SK-N-SH (cell line): ENCODE data around the gene PDE11A. TPM values are rescaled to one million over a fixed set of nuclear protein-coding genes. Genes with fewer than 3 reads are reported as not detected.

Experiments used
- CTCF ChIA-PET: fragments of 300-600, 350-600 bp; formaldehyde crosslinking; extraction: SDS; loops from one replicate; lab custom pipeline; 2021; lab: Yijun Ruan, JAX
- POLR2A ChIA-PET: fragments of 350-600 bp; sonication (Branson Sonifier 250); formaldehyde crosslinking; extraction: SDS; loops from one replicate; lab custom pipeline; 2020; ENCODE audit warnings: antibody characterized with exemption, inconsistent platforms; lab: Yijun Ruan, JAX
- DNase-seq: peaks from one replicate; pipeline ENCODE4 v3.0.0; 2012
- H2AFZ ChIP-seq: fragments of 200-600 bp; sonication (generic); 2 replicates; pipeline ENCODE4 v1.8.1; 2016; ENCODE audit warnings: antibody characterized with exemption, mild to moderate bottlenecking, low read depth
- H3F3A ChIP-seq: fragments of 200-600 bp; sonication (generic); replicated peaks from 2 replicates; pipeline ENCODE3; 2016; ENCODE audit warnings: antibody characterized with exemption, mild to moderate bottlenecking; ENCODE audit not compliant: insufficient read depth
- H3K27ac ChIP-seq, 2 experiments: fragments of 200-500 bp in 1 of 2; fragments of 200-600 bp in 1 of 2; sonication (Bioruptor generic) in 1 of 2; sonication (generic), shearing (Covaris generic) in 1 of 2; 2 replicates each; pipeline versions ENCODE4 v1.5.1 to v1.6.1; 2014 to 2016; ENCODE audit warnings: low read depth in 2 of 2, inconsistent platforms in 1 of 2, low read length in 1 of 2, mild to moderate bottlenecking in 1 of 2, mixed read lengths in 1 of 2
- H3K27me3 ChIP-seq: fragments of 200-600 bp; sonication (generic), shearing (Covaris generic); 2 replicates; pipeline ENCODE4 v1.6.1; 2016; ENCODE audit warnings: mixed run types; ENCODE audit not compliant: insufficient read depth
- H3K36me3 ChIP-seq, 2 experiments: fragments of 200-500 bp in 1 of 2; fragments of 200-600 bp in 1 of 2; sonication (Bioruptor generic) in 1 of 2; sonication (generic) in 1 of 2; replicated peaks in 1 of 2; 2 replicates each; pipeline versions ENCODE3 to v1.5.1; 2014 to 2016; ENCODE audit warnings: low read length in 1 of 2, mild to moderate bottlenecking in 1 of 2; ENCODE audit not compliant: insufficient read depth in 2 of 2, control insufficient read depth in 1 of 2
- H3K4me1 ChIP-seq, 2 experiments: fragments of 200-500 bp in 1 of 2; fragments of 200-600 bp in 1 of 2; sonication (Bioruptor generic) in 1 of 2; sonication (generic), shearing (Covaris generic) in 1 of 2; 2 replicates each; pipeline versions ENCODE4 v1.5.1 to v1.6.1; 2014 to 2016; ENCODE audit warnings: low read depth in 1 of 2, low read length in 1 of 2, mixed run types in 1 of 2; ENCODE audit not compliant: insufficient read depth in 2 of 2, control insufficient read depth in 1 of 2
- H3K4me2 ChIP-seq: fragments of 200-600 bp; sonication (generic), shearing (Covaris generic); 2 replicates; pipeline ENCODE4 v1.6.1; 2017; ENCODE audit warnings: mixed run types
- H3K4me3 ChIP-seq, 2 experiments: fragments of 200-500 bp in 1 of 2; fragments of 200-600 bp in 1 of 2; sonication (Bioruptor generic) in 1 of 2; sonication (generic), shearing (Covaris generic) in 1 of 2; 2 replicates each; pipeline versions ENCODE4 v1.5.1 to v1.8.1; 2014 to 2016; ENCODE audit warnings: low read depth in 2 of 2, inconsistent platforms in 1 of 2, low read length in 1 of 2, mild to moderate bottlenecking in 1 of 2, mixed read lengths in 1 of 2, moderate library complexity in 1 of 2
- H3K79me2 ChIP-seq: fragments of 200-600 bp; sonication (generic); 2 replicates; pipeline ENCODE4 v1.8.1; 2017; ENCODE audit warnings: mild to moderate bottlenecking; ENCODE audit not compliant: insufficient read depth
- H3K9ac ChIP-seq: fragments of 200-600 bp; sonication (generic); 2 replicates; pipeline ENCODE4 v1.6.1; 2017; ENCODE audit warnings: mixed run types
- H3K9me2 ChIP-seq: fragments of 200-600 bp; sonication (generic); 2 replicates; pipeline ENCODE4 v1.6.1; 2017; ENCODE audit warnings: mixed run types
- H3K9me3 ChIP-seq: fragments of 200-600 bp; sonication (generic); 2 replicates; pipeline ENCODE4 v1.6.1; 2017; ENCODE audit warnings: mixed run types, mild to moderate bottlenecking, moderate library complexity
- H4K20me1 ChIP-seq: fragments of 200-600 bp; sonication (generic); 2 replicates; pipeline ENCODE4 v1.6.1; 2017; ENCODE audit warnings: mild to moderate bottlenecking, mixed run types; ENCODE audit not compliant: insufficient read depth
- CHD2 ChIP-seq: fragments of 150-350 bp; IDR thresholded peaks from 2 replicates; pipeline ENCODE4 v1.6.1; 2018; ENCODE audit warnings: low read length; ENCODE audit not compliant: partially characterized antibody
- EZH2phosphoT487 ChIP-seq: fragments of 200-600 bp; sonication (generic); IDR thresholded peaks from 2 replicates; pipeline ENCODE4 v1.6.1; 2017; ENCODE audit warnings: low read depth, mixed run types, mild to moderate bottlenecking, antibody characterized with exemption, moderate library complexity, borderline replicate concordance
- FOXJ3 ChIP-seq: sonication (generic); formaldehyde crosslinking; IDR thresholded peaks from 2 replicates; pipeline ENCODE4 v1.5.1; 2020; ENCODE audit warnings: mild to moderate bottlenecking, missing genetic modification reagents
- FOXM1 ChIP-seq: IDR thresholded peaks from 2 replicates; pipeline ENCODE4 v1.4.0; 2012; ENCODE audit warnings: low read depth, mild to moderate bottlenecking
- GABPA ChIP-seq: IDR thresholded peaks from 2 replicates; pipeline ENCODE4 v1.4.0; 2012; ENCODE audit warnings: low read depth, mild to moderate bottlenecking
- JUND ChIP-seq: IDR thresholded peaks from 2 replicates; pipeline ENCODE4 v1.4.0; 2012
- MEF2A ChIP-seq: IDR thresholded peaks from 2 replicates; pipeline ENCODE4 v1.4.0; 2012; ENCODE audit warnings: low read depth, borderline replicate concordance
- MXI1 ChIP-seq: IDR thresholded peaks from 2 replicates; pipeline ENCODE4 v1.6.1; 2012; ENCODE audit warnings: mild to moderate bottlenecking, low read depth, low read length, improper control_type of control experiment
- PBX3 ChIP-seq: IDR thresholded peaks from 2 replicates; pipeline ENCODE4; 2012
- REST ChIP-seq: IDR thresholded peaks from 2 replicates; pipeline ENCODE4 v1.6.1; 2012; ENCODE audit warnings: mild to moderate bottlenecking, low read depth, low read length, moderate library complexity
- SIN3A ChIP-seq: IDR thresholded peaks from 2 replicates; pipeline ENCODE4 v1.6.1; 2012; ENCODE audit warnings: low read depth, mild to moderate bottlenecking, low read length, moderate library complexity, borderline replicate concordance
- SMC3 ChIP-seq: IDR thresholded peaks from 2 replicates; pipeline ENCODE4 v1.6.1; 2012; ENCODE audit warnings: low read depth, low read length, improper control_type of control experiment
- USF2 ChIP-seq: fragments of 150-350 bp; IDR thresholded peaks from 2 replicates; pipeline ENCODE4 v1.6.1; 2017; ENCODE audit warnings: antibody characterized with exemption, low read length, low read depth, borderline replicate concordance
- ZBTB33 ChIP-seq: IDR thresholded peaks from 2 replicates; pipeline ENCODE4 v1.4.0; 2012; ENCODE audit warnings: low read depth, borderline replicate concordance
- WGBS: methylation state at CpG from one replicate; pipeline ENCODE4 v1.1.6; 2017; ENCODE audit warnings: low lambda C conversion rate; 5-methylcytosine and 5-hydroxymethylcytosine counted together
- polyA plus RNA-seq, 3 experiments: library from polyadenylated mRNA; depleted of rRNA; stranded (reverse); fragments of >200 nt; gene quantifications; 2 replicates each; pipeline ENCODE4 v1.2.3, GENCODE V29; 2012
- TF ChIP-seq, protein P1 (sequence below): fragments of 150-350 bp; IDR thresholded peaks from 2 replicates; pipeline ENCODE4 v1.6.1; 2016; ENCODE audit warnings: mild to moderate bottlenecking, low read depth, low read length

The PDE11A gene
- polyA plus RNA-seq, 1 of the 3 experiments (the other 2 are of a cell fraction), result 0.10 TPM

DNA sequence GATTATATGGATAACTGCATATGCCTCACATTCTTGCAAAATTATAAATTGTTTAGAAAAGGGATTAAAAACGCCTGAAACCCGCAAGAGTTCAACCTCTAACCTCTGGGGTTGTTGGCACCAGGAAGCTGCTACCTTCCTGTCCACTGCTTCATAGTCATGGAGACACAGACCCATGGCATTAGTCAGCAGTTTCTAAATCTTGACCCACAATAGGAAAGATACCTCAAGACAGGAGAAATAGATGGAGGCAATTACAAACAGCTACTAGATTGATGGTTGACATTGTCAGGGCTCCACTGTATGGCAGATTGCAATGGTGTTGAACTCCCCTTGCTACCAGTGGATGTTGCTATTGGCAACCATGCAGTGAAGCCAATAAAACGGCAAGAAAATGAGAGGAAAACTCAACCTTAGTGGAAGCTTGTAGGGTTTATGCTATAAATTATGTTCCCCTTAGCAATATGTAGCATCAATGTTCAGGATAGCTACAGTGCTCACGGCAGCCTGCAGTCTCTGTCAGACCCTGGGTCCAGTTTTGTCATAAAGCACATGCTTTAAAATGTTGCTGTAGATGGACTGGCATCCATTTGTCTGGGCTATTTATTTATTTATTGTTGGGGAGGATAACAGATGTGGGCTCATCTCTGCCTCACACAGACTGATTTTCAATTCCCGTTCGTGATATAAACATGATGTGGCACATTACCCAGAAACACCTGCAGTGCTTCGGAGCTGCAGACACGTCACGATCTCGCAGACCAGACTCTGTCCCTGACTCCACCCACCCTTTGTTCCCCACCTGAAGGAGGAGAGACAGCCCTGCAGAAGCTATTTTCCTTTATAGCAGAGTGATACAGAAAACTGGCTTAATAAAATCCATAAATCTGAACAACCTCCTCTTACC, 446.6 kb downstream of the PDE11A start:
- Histone ChIP-seq H3K4me1 (peaks cover 0 to 7% of the 10 kb centered on the region in 2 experiments; a peak in 1 of 4 replicates), H4K20me1 (no peaks in the 10 kb centered on the region), H3K9me2 (no peaks in the 10 kb centered on the region), H3K27ac (no peak overlapping the region), H3F3A (no peaks in the 10 kb centered on the region), H3K4me2 (no peak overlapping the region), H3K4me3 (no peak overlapping the region; a peak in 1 of 4 replicates), H3K9me3 (no peaks in the 10 kb centered on the region), H3K27me3 (no peaks in the 10 kb centered on the region), H3K36me3 (no peaks in the 10 kb centered on the region), H3K9ac (no peak overlapping the region), H3K79me2 (no peaks in the 10 kb centered on the region), H2AFZ (no peak overlapping the region)
- POLR2A ChIA-PET, result no interaction called here
- CTCF ChIA-PET, result interaction anchor here (1.7 kb wide), 1 partner anchor 136 kb away, joined by 6 read pairs; no protein-coding TSS in a partner anchor
- 63% methylated on average over 10 of the region's 10 CpGs for WGBS
- TF ChIP-seq FOXM1, result no peak
- TF ChIP-seq, protein P1, sequence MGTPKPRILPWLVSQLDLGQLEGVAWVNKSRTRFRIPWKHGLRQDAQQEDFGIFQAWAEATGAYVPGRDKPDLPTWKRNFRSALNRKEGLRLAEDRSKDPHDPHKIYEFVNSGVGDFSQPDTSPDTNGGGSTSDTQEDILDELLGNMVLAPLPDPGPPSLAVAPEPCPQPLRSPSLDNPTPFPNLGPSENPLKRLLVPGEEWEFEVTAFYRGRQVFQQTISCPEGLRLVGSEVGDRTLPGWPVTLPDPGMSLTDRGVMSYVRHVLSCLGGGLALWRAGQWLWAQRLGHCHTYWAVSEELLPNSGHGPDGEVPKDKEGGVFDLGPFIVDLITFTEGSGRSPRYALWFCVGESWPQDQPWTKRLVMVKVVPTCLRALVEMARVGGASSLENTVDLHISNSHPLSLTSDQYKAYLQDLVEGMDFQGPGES, result no peak
- TF ChIP-seq MEF2A, result no peak
- no peak for TF ChIP-seq SIN3A
- no peak for DNase-seq

GRCh38 chr2:177622521-177622920, 450.1 kb downstream of the PDE11A start:
- Histone ChIP-seq H4K20me1 (no peaks in the 10 kb centered on the region), H3K27me3 (no peaks in the 10 kb centered on the region), H3K4me2 (no peak overlapping the region), H3F3A (no peaks in the 10 kb centered on the region), H3K79me2 (no peaks in the 10 kb centered on the region), H3K27ac (no peak overlapping the region), H3K36me3 (no peaks in the 10 kb centered on the region), H3K9me2 (no peaks in the 10 kb centered on the region), H3K4me3 (no peak overlapping the region), H3K9ac (no peak overlapping the region), H2AFZ (no peak overlapping the region), H3K4me1 (peaks cover 0 to 14% of the 10 kb centered on the region in 2 experiments; a peak in 1 of 4 replicates), H3K9me3 (no peaks in the 10 kb centered on the region)
- ChIA-PET POLR2A (no interaction called here), CTCF (interaction anchor here (1.3 to 1.4 kb wide), 2 partner anchors 11 to 133 kb away, joined by 3 read pairs; no protein-coding TSS in a partner anchor)
- no peak for DNase-seq
- WGBS, result 90% methylated on average over 4 of the region's 4 CpGs
- TF ChIP-seq SMC3, result no peak
- no peak for TF ChIP-seq ZBTB33
- TF ChIP-seq JUND, result no peak
- TF ChIP-seq GABPA, result no peak
- no peak for TF ChIP-seq EZH2phosphoT487
- no peak for TF ChIP-seq USF2
- TF ChIP-seq REST, result no peak
- no peak for TF ChIP-seq MXI1
- TF ChIP-seq MEF2A, result no peak
- TF ChIP-seq CHD2, result no peak
- no peak for TF ChIP-seq PBX3
- TF ChIP-seq FOXJ3 (CRISPR knock-in tag), result no peak
